GM12865 (cell line): ENCODE measurements around the gene RBP3.
A peak's percentile ranks its signal among the peaks of the same experiment; 100 is the strongest.

Experiments
- DNase-seq: peaks from one replicate; pipeline ENCODE4 v3.0.0; 2010; ENCODE audit warnings: low read depth
- H3K4me3 ChIP-seq: 2 replicates; pipeline ENCODE4 v1.5.1; 2011; ENCODE audit warnings: mild to moderate bottlenecking, low read depth, low read length, control low read depth
- CTCF ChIP-seq: IDR thresholded peaks from 2 replicates; pipeline ENCODE4 v1.5.1; 2011; ENCODE audit warnings: low read length, control low read depth, low read depth, inconsistent platforms; ENCODE audit not compliant: insufficient read depth; ENCODE audit errors: missing control alignments

Gene RBP3

GRCh38 chr10:47339759-47340607, 8.2 kb upstream of the RBP3 start:
- no peak overlapping the region for H3K4me3 ChIP-seq
- DNase-seq: no peak
- TF ChIP-seq CTCF: no peak

- no peak overlapping the region for H3K4me3 ChIP-seq
- peak; percentile 59 for DNase-seq
- peak; percentile 99 for TF ChIP-seq CTCF
Measured at GRCh38 chr10:47340608-47341170, 7.5 kb upstream of the RBP3 start.

- no peak overlapping the region for H3K4me3 ChIP-seq
- no peak for DNase-seq
- TF ChIP-seq CTCF: no peak
Measured at GRCh38 chr10:47344996-47345870, 2.9 kb upstream of the RBP3 start.

- H3K4me3 ChIP-seq: no peak overlapping the region
- TF ChIP-seq CTCF: no peak
- no peak for DNase-seq
Measured at GRCh38 chr10:47346581-47347302, 1.4 kb upstream of the RBP3 start.

- no peak for DNase-seq
- H3K4me3 ChIP-seq: no peak overlapping the region
- no peak for TF ChIP-seq CTCF
Measured at GRCh38 chr10:47347303-47347675, 874 bp upstream of the RBP3 start.

GRCh38 chr10:47348661-47349470, 703 bp downstream of the RBP3 start:
- no peak overlapping the region for H3K4me3 ChIP-seq
- DNase-seq: no peak
- TF ChIP-seq CTCF: no peak
